Coronary artery (tissue), 2 donors: ENCODE data around the gene CDH4.

Experiments
- DNase-seq: peaks from one replicate; pipeline ENCODE4 v3.0.0-alpha.2; 2017; ENCODE audit warnings: low spot score
- H3K27ac ChIP-seq, 2 donors: fragments of 200-600 bp; sonication (generic); one replicate each; pipeline ENCODE4 v1.5.1; 2016 to 2019
- H3K4me3 ChIP-seq: fragments of 200-600 bp; sonication (generic); 2 replicates; pipeline ENCODE4 v1.5.1; 2016; ENCODE audit warnings: mild to moderate bottlenecking, moderate library complexity
- TF ChIP-seq, protein P1 (sequence below): fragments of 200-600 bp; sonication (generic); IDR thresholded peaks from one replicate; pipeline ENCODE4 v1.5.1; 2019; ENCODE audit warnings: antibody characterized with exemption

Gene CDH4

GRCh38 chr20:61900945-61901293 is 648.9 kb downstream of the CDH4 start:
- DNase-seq = no peak
- no peak overlapping the region for H3K27ac ChIP-seq
- H3K4me3 ChIP-seq = no peak overlapping the region
- TF ChIP-seq, protein P1, sequence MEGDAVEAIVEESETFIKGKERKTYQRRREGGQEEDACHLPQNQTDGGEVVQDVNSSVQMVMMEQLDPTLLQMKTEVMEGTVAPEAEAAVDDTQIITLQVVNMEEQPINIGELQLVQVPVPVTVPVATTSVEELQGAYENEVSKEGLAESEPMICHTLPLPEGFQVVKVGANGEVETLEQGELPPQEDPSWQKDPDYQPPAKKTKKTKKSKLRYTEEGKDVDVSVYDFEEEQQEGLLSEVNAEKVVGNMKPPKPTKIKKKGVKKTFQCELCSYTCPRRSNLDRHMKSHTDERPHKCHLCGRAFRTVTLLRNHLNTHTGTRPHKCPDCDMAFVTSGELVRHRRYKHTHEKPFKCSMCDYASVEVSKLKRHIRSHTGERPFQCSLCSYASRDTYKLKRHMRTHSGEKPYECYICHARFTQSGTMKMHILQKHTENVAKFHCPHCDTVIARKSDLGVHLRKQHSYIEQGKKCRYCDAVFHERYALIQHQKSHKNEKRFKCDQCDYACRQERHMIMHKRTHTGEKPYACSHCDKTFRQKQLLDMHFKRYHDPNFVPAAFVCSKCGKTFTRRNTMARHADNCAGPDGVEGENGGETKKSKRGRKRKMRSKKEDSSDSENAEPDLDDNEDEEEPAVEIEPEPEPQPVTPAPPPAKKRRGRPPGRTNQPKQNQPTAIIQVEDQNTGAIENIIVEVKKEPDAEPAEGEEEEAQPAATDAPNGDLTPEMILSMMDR = no peak

DNA sequence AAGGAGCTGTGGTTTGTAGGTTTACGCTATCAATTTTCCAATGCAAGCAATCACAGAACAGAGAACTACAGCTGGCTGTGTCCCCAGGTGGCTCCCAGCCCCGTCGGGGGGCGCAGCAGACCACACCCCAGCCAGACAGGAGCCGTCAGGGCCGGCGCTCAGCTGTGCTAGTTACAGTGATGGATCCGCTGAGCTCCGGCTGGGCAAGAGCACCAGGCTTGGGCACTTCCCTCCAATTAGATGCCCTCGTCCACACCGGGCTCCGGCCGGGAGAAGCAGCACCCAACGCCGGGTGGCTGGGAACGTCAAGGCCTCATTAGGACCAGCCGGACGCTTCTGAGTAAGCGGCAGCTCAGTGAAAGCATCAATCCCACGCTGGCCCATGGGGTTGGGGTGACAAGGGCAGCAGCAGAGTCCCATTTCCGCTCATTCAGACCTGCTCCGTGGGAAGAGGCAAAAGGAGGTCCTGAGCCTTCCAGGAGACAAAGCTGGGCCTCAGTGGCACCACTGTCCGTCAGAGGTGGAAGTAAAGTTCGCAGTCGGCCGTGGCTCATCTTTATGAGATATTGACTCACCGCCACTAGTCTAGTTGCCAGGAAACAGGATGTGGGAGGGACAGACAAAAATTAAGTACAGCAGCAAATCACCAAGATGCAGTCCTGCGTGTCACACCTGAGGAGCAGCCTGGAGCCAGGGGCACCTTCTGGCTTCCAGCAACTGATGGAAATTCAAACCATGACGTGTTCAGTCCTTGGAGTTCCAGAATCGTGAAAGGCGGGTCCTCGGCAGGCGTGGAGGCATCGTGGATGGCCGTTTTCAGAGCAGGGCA is 649.5 kb downstream of the CDH4 start:
- TF ChIP-seq, protein P1 = no peak
- Histone ChIP-seq H3K27ac (no peak overlapping the region), H3K4me3 (no peak overlapping the region)
- DNase-seq = no peak

GRCh38 chr20:61902221-61902869 is 650.3 kb downstream of the CDH4 start:
- H3K27ac ChIP-seq = no peak overlapping the region
- DNase-seq = no peak

DNA sequence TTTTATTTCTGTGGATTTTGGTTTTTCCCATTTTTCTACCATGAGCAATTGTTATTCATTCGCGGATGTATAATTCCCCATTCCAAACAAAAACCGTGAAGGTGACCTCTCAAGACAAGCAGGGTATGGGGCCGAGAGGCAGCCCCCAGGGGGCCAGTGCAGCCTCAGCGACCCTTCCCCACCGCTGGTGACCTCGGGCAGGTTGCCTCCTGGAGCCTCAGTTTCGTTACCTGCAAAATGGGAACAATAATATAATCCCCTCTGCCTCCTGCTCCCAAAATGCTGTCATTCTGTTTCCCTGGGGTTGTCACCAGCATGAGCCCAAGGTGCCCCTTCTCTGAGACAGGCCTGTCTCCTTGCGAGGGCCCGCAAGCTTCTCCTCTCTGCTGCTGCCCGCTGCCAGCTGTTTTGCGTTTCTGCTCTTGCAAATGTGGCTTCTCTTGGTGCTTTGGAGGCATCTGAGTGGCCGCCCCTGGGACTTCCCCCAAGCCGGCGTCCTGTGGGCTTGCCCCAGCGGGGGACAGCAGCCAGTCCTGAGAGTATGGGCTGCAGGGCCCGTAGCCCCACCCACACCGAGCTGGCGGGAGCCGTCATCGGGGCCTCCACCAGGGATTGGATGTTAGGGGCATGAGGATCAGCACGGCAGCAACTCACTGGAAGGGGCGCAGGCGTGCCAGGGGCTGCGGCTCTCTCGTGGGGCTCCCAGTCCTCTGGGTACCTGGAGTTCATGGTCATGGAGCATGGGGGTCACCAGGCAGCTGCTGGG is 651.7 kb downstream of the CDH4 start:
- Histone ChIP-seq H3K27ac (no peak overlapping the region), H3K4me3 (no peak overlapping the region)
- TF ChIP-seq, protein P1 = no peak
- no peak for DNase-seq

More at GRCh38 chr20:61902221-61902869, 650.3 kb downstream of the CDH4 start:
- TF ChIP-seq, protein P1 = no peak
- no peak overlapping the region for H3K4me3 ChIP-seq

GRCh38 chr20:61904456-61904855 is 652.4 kb downstream of the CDH4 start:
- TF ChIP-seq, protein P1 = no peak
- Histone ChIP-seq H3K4me3 (no peak overlapping the region), H3K27ac (no peak overlapping the region)
- no peak for DNase-seq

GRCh38 chr20:61905781-61906523 is 653.9 kb downstream of the CDH4 start:
- Histone ChIP-seq H3K4me3 (no peak overlapping the region), H3K27ac (no peak overlapping the region)
- DNase-seq = no peak
- TF ChIP-seq, protein P1 = no peak
